A549 (cell line): ENCODE measurements around the gene ZW10. TPM values are rescaled to one million over a fixed set of nuclear protein-coding genes. Genes with fewer than 3 reads are reported as not detected.

ENCODE experiments used
- ATAC-seq, 2 experiments: fragments of 200-7000 bp in 1 of 2; fragments of >200 bp in 1 of 2; cut with Nextera tagmentation in 1 of 2; cut with Tn5 transposase in 1 of 2; 3 replicates each; pipeline versions ENCODE4 v1.8.0 to v1.9.1; 2018 to 2020; ENCODE audit warnings: mild to moderate bottlenecking in 1 of 2, moderate library complexity in 1 of 2
- CTCF ChIA-PET: fragments of 300-600 bp; sonication (Branson Sonifier 250); formaldehyde crosslinking; extraction: SDS; loops from one replicate; lab custom pipeline; 2021; ENCODE audit warnings: antibody characterized with exemption, inconsistent platforms; lab: Yijun Ruan, JAX
- POLR2A ChIA-PET: fragments of 350-600 bp; formaldehyde crosslinking; extraction: SDS; loops from one replicate; lab custom pipeline; 2021; ENCODE audit warnings: antibody characterized with exemption, inconsistent platforms; lab: Yijun Ruan, JAX
- DNase-seq, 2 experiments: peaks; one replicate each; pipeline versions ENCODE4 v3.0.0 to v3.0.0-alpha.2; 2011 to 2016; ENCODE audit warnings: low read depth in 1 of 2, low spot score in 1 of 2
- FAIRE-seq: peaks from 2 replicates; lab custom pipeline; 2011; peaks lifted over from hg19 to GRCh38; lab: Jason Lieb, UNC
- H3K27ac ChIP-seq, 2 experiments: fragments of >200 bp; sonication (Bioruptor Twin); formaldehyde crosslinking; 3 replicates each; pipeline ENCODE4 v1.5.1; 2016 to 2017
- H3K4me1 ChIP-seq: fragments of >200 bp; sonication (Bioruptor Twin); formaldehyde crosslinking; 3 replicates; pipeline ENCODE4 v1.6.1; 2016
- H3K4me2 ChIP-seq: fragments of >200 bp; sonication (Bioruptor Twin); formaldehyde crosslinking; 3 replicates; pipeline ENCODE4 v1.6.1; 2016
- H3K4me3 ChIP-seq: fragments of >200 bp; sonication (Bioruptor Twin); formaldehyde crosslinking; 3 replicates; pipeline ENCODE4 v1.5.1; 2016
- H3K9me3 ChIP-seq: fragments of >200 bp; sonication (Bioruptor Twin); formaldehyde crosslinking; 3 replicates; pipeline ENCODE4 v1.6.1; 2016
- BHLHE40 ChIP-seq: IDR thresholded peaks from 2 replicates; pipeline ENCODE4 v1.6.1; 2012; ENCODE audit warnings: low read depth, low read length, inconsistent platforms
- CBX8 ChIP-seq: fragments of 200-600 bp; sonication (generic); IDR thresholded peaks from 2 replicates; pipeline ENCODE4 v1.6.1; 2016
- CHD2 ChIP-seq: fragments of 150-350 bp; IDR thresholded peaks from 2 replicates; pipeline ENCODE4 v1.6.1; 2014; ENCODE audit warnings: low read length; ENCODE audit not compliant: partially characterized antibody
- EHMT2 ChIP-seq: fragments of 200-600 bp; sonication (generic); IDR thresholded peaks from 2 replicates; pipeline ENCODE4 v1.6.1; 2016; ENCODE audit warnings: antibody characterized with exemption, low read depth, mild to moderate bottlenecking, moderate library complexity
- EP300 ChIP-seq, 2 experiments: fragments of >200 bp; sonication (Bioruptor Twin); formaldehyde crosslinking; IDR thresholded peaks; 2 replicates in 1 of 2; 3 replicates in 1 of 2; pipeline ENCODE4 v1.6.1; 2016 to 2017
- ESRRA ChIP-seq: fragments of 150-350 bp; IDR thresholded peaks from 2 replicates; pipeline ENCODE4 v1.6.1; 2014; ENCODE audit warnings: mild to moderate bottlenecking, low read length, borderline replicate concordance
- FOSB ChIP-seq: fragments of 250-450 bp; sonication (Bioruptor Pico); IDR thresholded peaks from 2 replicates; pipeline ENCODE4 v1.5.0; 2020; ENCODE audit warnings: mild to moderate bottlenecking, moderate library complexity
- FOSL2 ChIP-seq, 2 experiments: fragments of 450-650 bp in 1 of 2; fragments of >200 bp in 1 of 2; sonication (Bioruptor Twin) in 1 of 2; formaldehyde crosslinking; IDR thresholded peaks; 2 replicates each; pipeline versions ENCODE4 v1.5.0 to v1.6.1; 2016 to 2020; ENCODE audit warnings: mild to moderate bottlenecking in 1 of 2, moderate library complexity in 1 of 2
- FOXS1 ChIP-seq: fragments of 250-450 bp; sonication (Bioruptor Pico); IDR thresholded peaks from 2 replicates; pipeline ENCODE4 v1.5.0; 2020; ENCODE audit warnings: mild to moderate bottlenecking, moderate library complexity
- GATA3 ChIP-seq: IDR thresholded peaks from 2 replicates; pipeline ENCODE4 v1.6.1; 2012; ENCODE audit warnings: borderline replicate concordance
- HOXB13 ChIP-seq: fragments of 250-450 bp; sonication (Bioruptor Pico); IDR thresholded peaks from 2 replicates; pipeline ENCODE4 v1.5.0; 2020; ENCODE audit warnings: low read depth, mild to moderate bottlenecking, moderate library complexity
- HOXB5 ChIP-seq: fragments of 250-450 bp; sonication (Bioruptor Pico); IDR thresholded peaks from 2 replicates; pipeline ENCODE4 v1.5.0; 2020; ENCODE audit warnings: mild to moderate bottlenecking, moderate library complexity
- JUNB ChIP-seq: fragments of >200 bp; sonication (Bioruptor Twin); formaldehyde crosslinking; IDR thresholded peaks from 2 replicates; pipeline ENCODE4 v1.6.1; 2016
- MYC ChIP-seq: IDR thresholded peaks from 2 replicates; pipeline ENCODE4 v1.6.1; 2012; ENCODE audit warnings: mild to moderate bottlenecking, inconsistent platforms, low read length, improper control_type of control experiment, borderline replicate concordance
- PHF8 ChIP-seq: fragments of 200-600 bp; sonication (generic); IDR thresholded peaks from 2 replicates; pipeline ENCODE4 v1.6.1; 2016; ENCODE audit warnings: low read depth, mild to moderate bottlenecking, antibody characterized with exemption, moderate library complexity, borderline replicate concordance
- POLR2A ChIP-seq: IDR thresholded peaks from 2 replicates; pipeline ENCODE4 v1.6.1; 2012; ENCODE audit warnings: mild to moderate bottlenecking, low read length
- RAD21 ChIP-seq, 2 experiments: fragments of >200 bp in 1 of 2; sonication (Bioruptor Twin) in 1 of 2; formaldehyde crosslinking in 1 of 2; IDR thresholded peaks in 1 of 2; conservative IDR thresholded peaks in 1 of 2; 2 replicates in 1 of 2; 3 replicates in 1 of 2; pipeline ENCODE4 v1.6.1; 2012 to 2018; ENCODE audit warnings: inconsistent platforms in 1 of 2
- RCOR1 ChIP-seq: fragments of 150-350 bp; IDR thresholded peaks from 2 replicates; pipeline ENCODE4 v1.6.1; 2014; ENCODE audit warnings: antibody characterized with exemption, low read length, low read depth
- ZFP36 ChIP-seq: fragments of 450-650 bp; IDR thresholded peaks from 2 replicates; pipeline ENCODE4 v1.6.1; 2014; ENCODE audit warnings: borderline replicate concordance; ENCODE audit not compliant: partially characterized antibody
- WGBS: methylation state at CpG from one replicate; pipeline ENCODE4 v1.1.6; 2017; ENCODE audit errors: missing lambda C conversion rate; 5-methylcytosine and 5-hydroxymethylcytosine counted together
- polyA plus RNA-seq, 4 experiments: library from polyadenylated mRNA; depleted of rRNA in 3 of 4; stranded (reverse); fragments of >200 nt; fragmentation: RNase III in 1 of 4; extraction: RNeasy Plus Mini Kit Qiagen cat#74134 plus additional on column Dnase treatment in 1 of 4; gene quantifications; 2 replicates in 3 of 4; 3 replicates in 1 of 4; pipeline ENCODE4 v1.2.3, GENCODE V29; 2011 to 2017
- TF ChIP-seq, protein P1 (sequence below): IDR thresholded peaks from 2 replicates; pipeline ENCODE4 v1.6.1; 2012; ENCODE audit warnings: low read depth, borderline replicate concordance
- TF ChIP-seq, protein P2 (sequence below): IDR thresholded peaks from 2 replicates; pipeline ENCODE4 v1.6.1; 2012
- TF ChIP-seq, protein P3 (sequence below): fragments of 450-650 bp; IDR thresholded peaks from 2 replicates; pipeline ENCODE4 v1.6.1; 2014; ENCODE audit warnings: antibody characterized with exemption
- TF ChIP-seq, protein P4 (sequence below): fragments of >200 bp; sonication (Bioruptor Twin); formaldehyde crosslinking; IDR thresholded peaks from 3 replicates; pipeline ENCODE4 v1.5.1; 2016

The ZW10 gene
- polyA plus RNA-seq, 2 of the 4 experiments (the other 2 are of a cell fraction) = 12.9 to 13.9 TPM

DNA sequence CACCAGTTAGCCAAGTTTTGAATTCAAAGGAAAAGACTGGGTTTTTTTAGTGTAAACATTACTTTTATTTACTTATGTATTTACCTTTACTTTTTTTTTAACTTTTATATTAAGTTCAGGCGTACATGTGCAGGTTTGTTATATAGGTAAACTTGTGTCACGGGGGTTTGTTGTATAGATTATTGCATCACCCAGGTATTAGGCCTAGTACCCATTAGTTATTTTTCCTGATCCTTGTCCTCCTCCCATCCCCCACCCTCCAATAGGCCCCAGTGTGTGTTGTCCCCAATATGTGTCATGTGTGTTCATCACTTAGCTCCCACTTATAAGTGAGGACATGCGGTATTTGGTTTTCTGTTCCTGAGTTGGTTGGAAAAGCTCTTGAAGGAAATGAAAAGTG lies 20.6 kb downstream of the ZW10 start:
- no peaks in the 10 kb centered on the region for H3K9me3 ChIP-seq
- no peak for DNase-seq
- no peak overlapping the region for H3K4me2 ChIP-seq
- POLR2A ChIA-PET = no interaction called here
- H3K27ac ChIP-seq = no peak overlapping the region
- 80% methylated on average over 3 of the region's 3 CpGs for WGBS
- H3K4me3 ChIP-seq = no peak overlapping the region
- TF ChIP-seq FOSL2 (IDR thresholded peaks at IDR 0.05) = no peak
- TF ChIP-seq FOSL2 (CRISPR knock-in tag; IDR thresholded peaks at IDR 0.05) = no peak
- TF ChIP-seq MYC = no peak
- no peak for TF ChIP-seq RCOR1
- TF ChIP-seq EHMT2 = no peak
- TF ChIP-seq CBX8 = no peak
- no peak for TF ChIP-seq JUNB
- no peak for TF ChIP-seq HOXB13 (CRISPR knock-in tag)
- TF ChIP-seq, protein P1, sequence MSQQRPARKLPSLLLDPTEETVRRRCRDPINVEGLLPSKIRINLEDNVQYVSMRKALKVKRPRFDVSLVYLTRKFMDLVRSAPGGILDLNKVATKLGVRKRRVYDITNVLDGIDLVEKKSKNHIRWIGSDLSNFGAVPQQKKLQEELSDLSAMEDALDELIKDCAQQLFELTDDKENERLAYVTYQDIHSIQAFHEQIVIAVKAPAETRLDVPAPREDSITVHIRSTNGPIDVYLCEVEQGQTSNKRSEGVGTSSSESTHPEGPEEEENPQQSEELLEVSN = no peak
- no peak for TF ChIP-seq EP300 (IDR thresholded peaks at IDR 0.05)
- TF ChIP-seq, protein P2, sequence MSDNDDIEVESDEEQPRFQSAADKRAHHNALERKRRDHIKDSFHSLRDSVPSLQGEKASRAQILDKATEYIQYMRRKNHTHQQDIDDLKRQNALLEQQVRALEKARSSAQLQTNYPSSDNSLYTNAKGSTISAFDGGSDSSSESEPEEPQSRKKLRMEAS = no peak
- TF ChIP-seq POLR2A = no peak
- no peak for ATAC-seq
- CTCF ChIA-PET = interaction anchor here (0.6 to 1.3 kb wide), 2 partner anchors 27 to 1473 kb away, joined by 4 to 7 read pairs; no protein-coding TSS in a partner anchor
- no peaks in the 10 kb centered on the region for H3K4me1 ChIP-seq
- no peak for FAIRE-seq

DNA sequence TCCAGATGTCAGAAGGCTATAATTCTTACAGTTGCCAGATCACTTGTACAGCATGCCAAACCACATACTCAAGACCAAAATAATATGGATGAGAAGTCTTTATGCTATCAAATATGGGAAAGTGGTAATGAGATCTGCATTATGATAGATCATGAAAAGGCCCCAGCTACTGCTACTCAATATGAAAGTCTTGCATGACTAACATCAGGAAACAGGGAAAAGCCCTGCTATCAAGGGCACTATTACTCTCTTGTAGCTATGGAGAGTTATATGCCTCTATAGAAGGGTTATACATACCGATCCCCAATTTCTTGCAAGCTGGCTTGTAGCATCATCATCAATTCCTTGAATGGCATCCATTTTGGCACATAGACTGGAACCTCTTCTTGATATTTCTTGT lies 37.2 kb downstream of the ZW10 start:
- TF ChIP-seq FOXS1 (CRISPR knock-in tag) (no peak), PHF8 (no peak), ESRRA (no peak), RAD21 (conservative IDR thresholded peaks at IDR 0.05 in 1 of 2, IDR thresholded peaks at IDR 0.05 in 1 of 2) (no peak), BHLHE40 (no peak), EP300 (IDR thresholded peaks at IDR 0.05) (no peak), CHD2 (no peak), EHMT2 (no peak), ZFP36 (no peak), HOXB5 (CRISPR knock-in tag) (no peak), FOSL2 (IDR thresholded peaks at IDR 0.05) (no peak), FOSL2 (CRISPR knock-in tag; IDR thresholded peaks at IDR 0.05) (no peak), GATA3 (no peak), FOSB (CRISPR knock-in tag) (no peak), RCOR1 (no peak)
- TF ChIP-seq, protein P2 = no peak
- TF ChIP-seq, protein P3, sequence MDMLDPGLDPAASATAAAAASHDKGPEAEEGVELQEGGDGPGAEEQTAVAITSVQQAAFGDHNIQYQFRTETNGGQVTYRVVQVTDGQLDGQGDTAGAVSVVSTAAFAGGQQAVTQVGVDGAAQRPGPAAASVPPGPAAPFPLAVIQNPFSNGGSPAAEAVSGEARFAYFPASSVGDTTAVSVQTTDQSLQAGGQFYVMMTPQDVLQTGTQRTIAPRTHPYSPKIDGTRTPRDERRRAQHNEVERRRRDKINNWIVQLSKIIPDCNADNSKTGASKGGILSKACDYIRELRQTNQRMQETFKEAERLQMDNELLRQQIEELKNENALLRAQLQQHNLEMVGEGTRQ = no peak
- TF ChIP-seq, protein P4, sequence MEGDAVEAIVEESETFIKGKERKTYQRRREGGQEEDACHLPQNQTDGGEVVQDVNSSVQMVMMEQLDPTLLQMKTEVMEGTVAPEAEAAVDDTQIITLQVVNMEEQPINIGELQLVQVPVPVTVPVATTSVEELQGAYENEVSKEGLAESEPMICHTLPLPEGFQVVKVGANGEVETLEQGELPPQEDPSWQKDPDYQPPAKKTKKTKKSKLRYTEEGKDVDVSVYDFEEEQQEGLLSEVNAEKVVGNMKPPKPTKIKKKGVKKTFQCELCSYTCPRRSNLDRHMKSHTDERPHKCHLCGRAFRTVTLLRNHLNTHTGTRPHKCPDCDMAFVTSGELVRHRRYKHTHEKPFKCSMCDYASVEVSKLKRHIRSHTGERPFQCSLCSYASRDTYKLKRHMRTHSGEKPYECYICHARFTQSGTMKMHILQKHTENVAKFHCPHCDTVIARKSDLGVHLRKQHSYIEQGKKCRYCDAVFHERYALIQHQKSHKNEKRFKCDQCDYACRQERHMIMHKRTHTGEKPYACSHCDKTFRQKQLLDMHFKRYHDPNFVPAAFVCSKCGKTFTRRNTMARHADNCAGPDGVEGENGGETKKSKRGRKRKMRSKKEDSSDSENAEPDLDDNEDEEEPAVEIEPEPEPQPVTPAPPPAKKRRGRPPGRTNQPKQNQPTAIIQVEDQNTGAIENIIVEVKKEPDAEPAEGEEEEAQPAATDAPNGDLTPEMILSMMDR = no peak
- H3K4me2 ChIP-seq = no peak overlapping the region
- no peak overlapping the region for H3K4me3 ChIP-seq
- WGBS = 85% methylated on average over 1 of the region's 1 CpG
- ChIA-PET POLR2A (no interaction called here), CTCF (no interaction called here)
- ATAC-seq (no peak), FAIRE-seq (no peak), DNase-seq (no peak)
- no peaks in the 10 kb centered on the region for H3K9me3 ChIP-seq
- H3K27ac ChIP-seq = no peak overlapping the region
- H3K4me1 ChIP-seq = no peaks in the 10 kb centered on the region
